Thyroid gland (tissue), 4 donors: ENCODE measurements around the gene MOB3A.

ENCODE experiments used
- CTCF ChIP-seq, 6 experiments: fragments of 200-600 bp in 3 of 6; fragments of 450-650 bp in 3 of 6; sonication (generic) in 3 of 6; IDR thresholded peaks; one replicate each; pipeline ENCODE4 v1.5.1; 2016 to 2019; ENCODE audit warnings: antibody characterized with exemption in 6 of 6, mild to moderate bottlenecking in 2 of 6, inconsistent platforms in 1 of 6, moderate library complexity in 1 of 6
- POLR2A ChIP-seq, 2 donors: fragments of 450-650 bp; IDR thresholded peaks; one replicate each; pipeline ENCODE4 v1.6.1; 2017; ENCODE audit warnings: antibody characterized with exemption in 2 of 2, mild to moderate bottlenecking in 2 of 2, moderate library complexity in 1 of 2

GRCh38 chr19:2087621-2088100 lies 8.5 kb downstream of the MOB3A start:
- TF ChIP-seq CTCF (IDR thresholded peaks at IDR 0.05) (no peak), POLR2A (IDR thresholded peaks at IDR 0.05) (no peak)
